ENCODE data around the gene HSPA1A.

HSPA1A gene

DNA sequence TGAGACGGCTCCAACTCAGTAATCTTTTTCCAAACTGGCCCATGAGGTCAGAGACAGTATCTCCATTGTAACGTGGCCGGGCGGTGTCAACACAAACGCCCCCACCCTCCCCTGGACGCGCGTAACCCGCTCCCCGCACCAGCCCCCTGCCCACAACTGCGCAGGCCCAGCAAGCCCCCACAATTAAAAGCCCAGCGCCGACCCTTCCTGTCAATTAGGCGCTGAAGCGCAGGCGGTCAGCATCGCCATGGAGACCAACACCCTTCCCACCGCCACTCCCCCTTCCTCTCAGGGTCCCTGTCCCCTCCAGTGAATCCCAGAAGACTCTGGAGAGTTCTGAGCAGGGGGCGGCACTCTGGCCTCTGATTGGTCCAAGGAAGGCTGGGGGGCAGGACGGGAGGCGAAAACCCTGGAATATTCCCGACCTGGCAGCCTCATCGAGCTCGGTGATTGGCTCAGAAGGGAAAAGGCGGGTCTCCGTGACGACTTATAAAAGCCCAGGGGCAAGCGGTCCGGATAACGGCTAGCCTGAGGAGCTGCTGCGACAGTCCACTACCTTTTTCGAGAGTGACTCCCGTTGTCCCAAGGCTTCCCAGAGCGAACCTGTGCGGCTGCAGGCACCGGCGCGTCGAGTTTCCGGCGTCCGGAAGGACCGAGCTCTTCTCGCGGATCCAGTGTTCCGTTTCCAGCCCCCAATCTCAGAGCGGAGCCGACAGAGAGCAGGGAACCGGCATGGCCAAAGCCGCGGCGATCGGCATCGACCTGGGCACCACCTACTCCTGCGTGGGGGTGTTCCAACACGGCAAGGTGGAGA is at the start of gene HSPA1A, which contains the start of gene HSPA1L:
Gene HSPA1A, plus strand, starts transcription at position 519 of the 814 bp plus-strand sequence. Its CDS starts 214 bp downstream, at position 733.
Gene HSPA1L, minus strand, starts transcription at position 259 of the 814 bp plus-strand sequence. CDS start 3,311 bp downstream, outside the sequence.
- H3K4me2 ChIP-seq = peak within 1 kb of the TSS; percentile 81
- peaks cover 34% of the 10 kb centered on the region for H3K27me3 ChIP-seq
- H3K9me3 ChIP-seq = no peaks in the 10 kb centered on the region
- TF ChIP-seq Cebpa-rat (IDR thresholded peaks at IDR 0.05) = no peak
- H3K27ac ChIP-seq = peak within 1 kb of the TSS; percentile 45; the same call in 1 of the 2 replicates
- H3K4me3 ChIP-seq = peak within 1 kb of the TSS; percentile 65
- peaks cover 32% of the 10 kb centered on the region for H3K4me1 ChIP-seq
- H4K20me1 ChIP-seq = no peaks in the 10 kb centered on the region
- no peaks in the 10 kb centered on the region for H3K36me3 ChIP-seq
- H3K9ac ChIP-seq = peak within 1 kb of the TSS; percentile 36

DNA sequence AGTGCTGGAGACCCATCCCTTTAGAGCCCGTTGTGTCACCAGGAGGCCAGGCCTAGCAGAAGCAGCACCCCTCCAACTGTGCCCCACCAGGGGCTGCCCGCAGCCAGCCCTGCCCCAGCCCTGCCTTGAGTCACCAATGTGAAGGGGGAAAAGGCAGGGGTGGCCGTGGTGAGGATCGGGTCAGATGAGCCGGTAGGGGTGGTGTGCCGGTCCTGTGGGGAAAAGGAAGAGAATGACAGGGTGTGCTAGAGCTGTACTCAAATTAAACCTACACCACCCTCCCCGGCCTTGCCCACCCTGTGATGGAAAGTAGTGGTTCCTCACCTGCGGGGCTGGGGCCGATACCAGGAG is 49.8 kb upstream of the HSPA1A start:
- Histone ChIP-seq H3K36me3 (peaks cover 55% of the 10 kb centered on the region), H3K27ac (no peak overlapping the region), H3K9me3 (no peaks in the 10 kb centered on the region), H3K4me2 (no peak overlapping the region), H4K20me1 (no peaks in the 10 kb centered on the region), H3K4me1 (peaks cover 23% of the 10 kb centered on the region), H3K4me3 (no peak overlapping the region), H3K27me3 (no peaks in the 10 kb centered on the region), H3K9ac (no peak overlapping the region)
- no peak for TF ChIP-seq Cebpa-rat (IDR thresholded peaks at IDR 0.05)

- H3K9me3 ChIP-seq = no peaks in the 10 kb centered on the region
- H3K27me3 ChIP-seq = no peaks in the 10 kb centered on the region
- no peaks in the 10 kb centered on the region for H4K20me1 ChIP-seq
- H3K4me2 ChIP-seq = no peak overlapping the region
- H3K4me1 ChIP-seq = peaks cover 22% of the 10 kb centered on the region
- no peak overlapping the region for H3K4me3 ChIP-seq
- H3K36me3 ChIP-seq = peaks cover 49% of the 10 kb centered on the region
- no peak for TF ChIP-seq Cebpa-rat (IDR thresholded peaks at IDR 0.05)
- H3K27ac ChIP-seq = no peak overlapping the region
- no peak overlapping the region for H3K9ac ChIP-seq
These were observed 49.2 kb upstream of the HSPA1A start for GRCh38 chr6:31765910-31766794.

GRCh38 chr6:31767096-31767645 is 48.2 kb upstream of the HSPA1A start:
- Histone ChIP-seq H3K27ac (no peak overlapping the region), H3K27me3 (no peaks in the 10 kb centered on the region), H3K4me1 (peaks cover 19% of the 10 kb centered on the region), H3K36me3 (peaks cover 39% of the 10 kb centered on the region), H3K4me2 (no peak overlapping the region), H4K20me1 (no peaks in the 10 kb centered on the region), H3K9me3 (no peaks in the 10 kb centered on the region), H3K4me3 (no peak overlapping the region), H3K9ac (no peak overlapping the region)
- TF ChIP-seq Cebpa-rat (IDR thresholded peaks at IDR 0.05) = no peak

- Histone ChIP-seq H3K36me3 (peaks cover 24% of the 10 kb centered on the region), H3K27me3 (no peaks in the 10 kb centered on the region), H3K4me2 (no peak overlapping the region), H3K9me3 (no peaks in the 10 kb centered on the region), H3K27ac (no peak overlapping the region), H3K4me3 (no peak overlapping the region), H3K9ac (no peak overlapping the region), H4K20me1 (no peaks in the 10 kb centered on the region), H3K4me1 (peaks cover 14% of the 10 kb centered on the region)
- TF ChIP-seq Cebpa-rat (IDR thresholded peaks at IDR 0.05) = no peak
These were observed 46.7 kb upstream of the HSPA1A start for GRCh38 chr6:31768363-31769257.

DNA sequence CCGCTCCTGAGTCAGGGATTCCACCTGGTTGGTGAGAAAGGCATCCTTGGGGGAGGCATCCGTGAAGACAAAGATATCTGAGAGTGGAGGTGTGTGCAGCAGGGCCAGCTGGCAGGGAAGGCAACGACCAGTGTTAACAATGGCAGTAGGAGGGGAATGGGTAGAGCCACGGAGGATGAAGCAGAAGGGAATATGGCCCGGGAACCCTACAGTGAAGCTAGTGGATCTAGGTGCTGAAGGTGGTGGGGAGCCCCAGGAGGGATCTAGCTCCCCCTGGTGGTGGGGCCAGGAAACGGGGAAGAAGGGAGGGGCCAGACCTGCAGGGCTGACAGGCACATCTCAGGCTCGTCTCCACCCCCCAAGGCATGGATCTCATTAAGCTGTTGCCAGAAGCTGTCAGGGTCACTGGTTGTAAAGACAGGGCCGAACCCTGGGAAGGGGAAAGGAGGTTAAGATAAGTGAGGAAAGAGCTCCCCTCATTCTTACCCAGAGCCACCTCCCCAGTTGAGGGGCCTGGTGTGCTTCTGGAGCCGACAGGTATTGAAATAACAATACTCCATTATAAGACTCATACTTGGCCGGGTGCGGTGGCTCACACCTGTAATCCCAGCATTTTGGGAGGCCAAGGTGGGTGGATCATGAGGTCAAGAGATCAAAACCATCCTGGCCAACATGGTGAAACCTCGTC is 45.5 kb upstream of the HSPA1A start:
- Histone ChIP-seq H3K4me2 (no peak overlapping the region), H3K27me3 (no peaks in the 10 kb centered on the region), H3K4me1 (peaks cover 24% of the 10 kb centered on the region), H3K36me3 (peaks cover 12% of the 10 kb centered on the region; the same call in 1 of the 2 replicates), H3K9ac (no peak overlapping the region), H3K4me3 (no peak overlapping the region), H3K9me3 (no peaks in the 10 kb centered on the region), H4K20me1 (no peaks in the 10 kb centered on the region), H3K27ac (no peak overlapping the region)
- no peak for TF ChIP-seq Cebpa-rat (IDR thresholded peaks at IDR 0.05)

DNA sequence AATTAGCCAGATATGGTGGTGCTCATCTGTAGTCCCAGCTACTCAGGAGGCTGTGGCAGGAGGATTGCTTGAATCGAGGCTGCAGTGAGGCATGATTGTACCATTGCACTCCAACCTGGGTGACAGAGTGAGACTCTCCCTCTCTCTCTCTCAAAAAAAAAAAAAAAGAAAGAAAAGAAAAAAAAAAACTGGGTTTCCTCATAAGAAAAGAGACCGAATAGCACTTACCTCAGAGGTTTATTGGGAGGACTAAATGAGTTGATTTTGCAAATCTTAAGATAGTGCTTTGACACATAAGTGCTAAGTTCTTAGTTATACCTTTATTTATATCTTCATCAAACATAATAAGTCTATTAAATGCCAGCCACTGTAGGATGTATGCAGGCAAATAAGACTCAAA is 44.5 kb upstream of the HSPA1A start:
- no peak overlapping the region for H3K27ac ChIP-seq
- no peak overlapping the region for H3K4me2 ChIP-seq
- H3K36me3 ChIP-seq = 0 out of 2 replicates have a peak, but pooled peaks cover 5% of the 10 kb centered on the region
- H3K4me1 ChIP-seq = peaks cover 34% of the 10 kb centered on the region
- H3K27me3 ChIP-seq = no peaks in the 10 kb centered on the region
- TF ChIP-seq Cebpa-rat (IDR thresholded peaks at IDR 0.05) = no peak
- H3K4me3 ChIP-seq = no peak overlapping the region
- H3K9ac ChIP-seq = no peak overlapping the region
- H4K20me1 ChIP-seq = no peaks in the 10 kb centered on the region
- no peaks in the 10 kb centered on the region for H3K9me3 ChIP-seq

DNA sequence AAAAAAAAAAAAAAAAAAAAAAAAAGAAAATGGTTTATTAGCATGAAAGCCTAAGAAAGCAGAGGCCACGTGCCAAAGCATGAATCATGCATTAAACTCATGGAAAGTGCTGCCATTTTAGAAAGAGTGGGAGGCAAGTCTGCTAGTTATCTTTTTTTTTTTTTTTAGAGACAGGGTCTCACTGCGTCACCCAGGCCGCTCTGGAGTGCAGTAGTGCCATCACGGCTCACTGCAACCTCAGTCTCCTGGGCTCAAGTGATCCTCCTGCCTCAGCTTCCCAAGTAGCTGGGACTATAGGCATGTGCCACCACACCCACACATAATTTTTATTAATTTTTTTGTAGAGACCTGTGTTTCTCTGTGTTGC is 43.4 kb upstream of the HSPA1A start:
- no peak overlapping the region for H3K4me3 ChIP-seq
- H3K4me1 ChIP-seq = peaks cover 44% of the 10 kb centered on the region
- H3K36me3 ChIP-seq = no peaks in the 10 kb centered on the region
- H3K4me2 ChIP-seq = peak overlapping the region; percentile 49
- no peak overlapping the region for H3K27ac ChIP-seq
- no peaks in the 10 kb centered on the region for H3K27me3 ChIP-seq
- H3K9ac ChIP-seq = no peak overlapping the region
- no peaks in the 10 kb centered on the region for H3K9me3 ChIP-seq
- TF ChIP-seq Cebpa-rat (IDR thresholded peaks at IDR 0.05) = no peak
- H4K20me1 ChIP-seq = no peaks in the 10 kb centered on the region
